HG03442 (cell line): ENCODE data around the gene WSCD1.

Source experiments
- ATAC-seq: cut with Tn5 transposase; IDR thresholded peaks from one replicate; pipeline ENCODE4 v1.9.1; 2021; ENCODE audit warnings: mild to moderate bottlenecking, moderate library complexity; ENCODE audit not compliant: unreplicated experiment

Gene WSCD1

DNA sequence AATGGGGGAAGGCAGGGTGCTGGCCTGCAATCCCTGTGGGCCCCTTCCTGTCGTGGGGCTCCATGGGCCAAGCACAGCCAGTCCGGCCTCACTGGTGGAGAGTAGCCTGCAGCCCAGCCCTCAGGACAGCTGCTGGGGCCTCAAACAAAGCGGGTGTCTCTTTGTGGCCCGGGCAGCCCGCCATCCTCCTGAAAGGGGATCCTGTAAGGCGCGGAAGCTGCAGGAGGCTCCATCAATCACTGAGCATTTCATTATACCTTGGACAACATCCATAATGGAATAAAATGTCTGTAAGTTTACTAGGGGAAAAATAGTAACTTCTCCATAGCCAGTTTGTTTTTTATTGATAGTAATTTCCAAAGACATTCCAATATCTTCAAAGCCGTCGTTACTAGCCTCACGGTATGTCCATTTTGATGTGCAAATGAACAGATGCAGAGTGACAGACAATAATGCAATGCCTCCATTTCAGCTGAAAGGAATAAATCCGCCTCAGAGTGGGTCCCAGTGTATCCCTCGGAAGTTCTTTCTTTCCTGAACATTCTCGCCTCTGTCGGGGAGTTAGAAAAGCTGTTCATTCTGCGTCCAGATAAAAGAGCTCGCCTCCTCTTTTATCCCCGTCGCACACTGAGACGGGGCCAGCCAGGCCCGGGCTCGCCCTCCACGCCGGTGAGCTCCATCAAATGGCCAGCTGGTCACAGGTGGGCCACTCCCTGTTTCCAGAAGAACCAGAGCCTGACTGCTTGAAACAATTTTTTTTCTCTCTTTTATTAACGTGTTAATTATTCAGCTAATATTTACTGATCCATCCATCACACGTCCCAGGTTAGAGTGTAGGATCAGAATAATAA, 14.4 kb downstream of the WSCD1 start:
- no peak for ATAC-seq

DNA sequence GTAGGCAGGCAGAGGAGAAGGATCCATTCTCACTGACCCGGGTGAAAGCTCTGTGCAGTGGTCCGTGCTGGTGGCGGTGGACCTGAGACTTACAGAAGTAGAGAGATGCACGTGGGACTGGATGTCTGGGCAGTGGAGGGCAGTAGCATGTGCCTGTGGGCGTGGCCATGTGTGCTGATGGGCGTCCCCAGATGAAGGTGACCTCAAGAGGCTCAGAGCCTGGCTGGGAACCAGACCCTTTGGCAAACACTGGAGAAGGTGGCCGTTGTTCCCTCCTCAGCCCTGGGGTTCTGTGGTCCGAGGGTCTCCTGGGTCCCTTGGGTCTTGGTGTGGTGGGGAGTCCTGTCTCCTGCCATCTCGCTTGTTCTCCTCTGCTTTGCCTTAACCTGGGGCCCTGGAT, 15.6 kb downstream of the WSCD1 start:
- ATAC-seq: no peak

DNA sequence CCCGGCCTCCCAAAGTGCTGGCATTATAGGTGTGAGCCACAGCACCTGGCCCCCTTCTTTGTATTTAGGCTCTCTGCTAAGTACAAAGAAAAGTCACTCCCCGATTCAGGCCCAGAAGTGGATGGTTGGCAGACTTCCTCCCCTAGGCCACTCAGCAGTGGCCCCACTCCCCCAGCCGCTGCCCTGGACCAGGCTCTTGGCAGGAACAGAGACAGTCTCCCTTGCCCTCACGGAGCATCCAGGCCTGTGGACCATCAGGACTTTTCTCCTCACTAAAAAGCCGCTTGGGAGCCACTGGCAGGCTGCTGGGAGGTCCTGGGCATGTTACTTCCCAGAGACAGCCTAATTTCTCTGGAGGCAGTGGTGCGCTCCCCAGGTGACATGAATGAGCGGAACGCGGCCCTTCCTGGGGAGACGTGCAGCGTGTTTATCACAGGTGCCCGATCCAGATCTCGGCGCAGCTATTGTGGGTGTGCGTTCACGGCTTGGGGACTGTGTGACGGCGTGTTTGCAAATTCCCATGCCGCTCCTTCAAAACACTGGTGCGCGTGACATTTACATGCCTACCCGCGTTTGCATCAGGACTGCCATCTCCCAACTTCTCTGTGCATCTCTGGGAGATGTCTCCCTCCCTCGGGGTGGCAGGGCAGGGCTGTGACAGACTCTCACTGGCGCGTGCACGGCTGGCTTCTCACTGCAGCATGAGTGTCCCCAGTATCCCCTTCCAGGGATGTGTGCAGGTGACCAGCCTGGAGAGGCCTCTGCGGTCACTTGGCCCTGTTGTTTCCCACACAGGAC, 16.6 kb downstream of the WSCD1 start:
- ATAC-seq: no peak

DNA sequence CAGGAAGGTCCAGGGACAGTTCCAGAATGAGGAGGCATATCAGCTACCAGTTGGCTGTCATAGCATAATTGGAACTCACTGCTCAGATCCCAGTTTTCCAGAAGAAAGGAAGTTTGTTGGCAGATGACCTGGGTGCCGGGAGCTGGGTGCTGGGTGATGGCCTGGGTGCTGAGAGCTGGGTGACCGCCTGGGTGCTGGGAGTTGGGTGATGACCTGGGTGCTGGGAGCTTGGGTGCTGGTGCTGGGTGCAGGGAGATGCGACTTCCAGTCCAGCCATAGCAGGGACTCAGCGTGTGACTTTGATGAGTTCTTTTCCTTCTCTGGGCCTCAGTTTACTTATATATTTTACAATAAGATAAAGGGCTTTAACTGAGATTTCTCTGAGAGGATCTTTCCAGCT, 18.0 kb downstream of the WSCD1 start:
- ATAC-seq: no peak

DNA sequence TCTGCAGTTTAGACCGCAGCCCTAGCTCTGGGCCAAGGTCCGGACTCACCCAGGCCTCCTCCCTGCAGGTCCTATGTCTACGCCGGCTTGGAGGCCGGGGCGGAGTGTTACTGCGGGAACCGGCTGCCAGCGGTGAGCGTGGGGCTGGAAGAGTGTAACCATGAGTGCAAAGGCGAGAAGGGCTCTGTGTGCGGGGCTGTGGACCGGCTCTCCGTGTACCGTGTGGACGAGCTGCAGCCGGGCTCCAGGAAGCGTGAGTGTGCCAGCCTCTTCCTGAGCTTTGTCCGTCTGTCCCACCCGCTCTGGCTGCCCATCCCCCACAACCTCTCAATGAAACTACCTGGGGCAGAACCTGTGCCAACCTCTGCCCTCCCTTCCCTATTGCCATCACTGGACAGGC, 20.1 kb downstream of the WSCD1 start:
- ATAC-seq: no peak

DNA sequence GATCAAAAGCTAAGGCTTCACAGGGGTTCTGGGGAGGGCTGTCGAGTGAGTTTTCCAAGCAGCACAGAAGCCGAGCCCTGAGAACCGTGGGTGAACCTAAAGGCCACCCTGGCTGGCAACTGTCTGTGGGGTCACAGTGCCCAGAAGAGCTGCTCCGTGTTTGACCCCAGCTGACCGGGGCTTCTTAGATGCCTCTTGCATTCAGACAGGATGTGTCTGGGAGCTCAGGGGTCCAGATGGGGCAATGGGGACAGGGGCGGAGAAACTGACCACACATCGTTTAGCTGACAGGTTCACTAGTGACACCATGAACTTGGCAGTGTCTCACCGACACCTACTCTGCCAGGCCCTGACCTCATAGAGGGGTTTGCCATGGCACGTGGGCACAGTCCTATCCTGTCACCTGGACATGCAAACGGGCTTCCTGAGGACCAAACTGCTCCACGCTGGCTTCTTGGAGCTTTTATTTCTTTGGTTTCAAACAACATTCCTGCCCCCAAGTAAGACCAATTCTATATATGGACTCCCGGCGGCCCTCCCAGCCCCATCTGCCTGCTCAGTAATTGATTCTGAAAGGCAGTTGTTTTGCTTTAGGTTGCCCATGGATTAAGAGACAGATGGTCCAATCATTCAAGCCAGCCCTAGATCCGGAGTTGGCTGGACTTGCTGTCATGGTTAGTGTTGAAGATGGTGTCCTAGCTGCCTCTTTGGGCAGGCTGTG, 22.2 kb downstream of the WSCD1 start:
- ATAC-seq: no peak

DNA sequence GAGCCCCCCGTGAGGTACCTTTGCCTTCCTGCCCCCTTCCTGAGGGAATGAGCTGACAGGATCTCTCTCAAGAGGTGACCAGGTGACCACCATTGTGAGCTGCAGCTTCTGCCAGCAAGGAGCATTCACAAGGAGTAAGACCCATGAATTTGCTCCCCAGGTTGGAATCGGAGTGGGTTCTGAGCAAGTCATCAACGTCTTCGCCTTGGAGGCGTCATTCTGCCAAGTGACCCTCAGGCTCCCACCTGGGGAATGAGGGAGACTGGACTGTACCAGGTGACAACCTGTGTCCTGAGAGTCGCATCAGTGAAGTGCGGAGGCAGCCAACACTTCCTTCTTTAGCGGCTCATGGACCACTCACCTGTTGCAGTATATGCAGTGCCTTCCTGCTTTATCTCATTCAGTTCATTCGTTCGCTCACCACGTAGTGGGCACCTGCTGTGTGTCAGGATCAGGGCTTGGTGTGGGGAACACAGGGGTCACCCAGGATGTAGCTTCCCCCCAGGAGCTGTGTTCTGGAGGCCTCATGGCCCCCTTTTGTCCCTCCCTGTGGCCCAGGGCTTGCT, 22.8 kb downstream of the WSCD1 start:
- no peak for ATAC-seq

DNA sequence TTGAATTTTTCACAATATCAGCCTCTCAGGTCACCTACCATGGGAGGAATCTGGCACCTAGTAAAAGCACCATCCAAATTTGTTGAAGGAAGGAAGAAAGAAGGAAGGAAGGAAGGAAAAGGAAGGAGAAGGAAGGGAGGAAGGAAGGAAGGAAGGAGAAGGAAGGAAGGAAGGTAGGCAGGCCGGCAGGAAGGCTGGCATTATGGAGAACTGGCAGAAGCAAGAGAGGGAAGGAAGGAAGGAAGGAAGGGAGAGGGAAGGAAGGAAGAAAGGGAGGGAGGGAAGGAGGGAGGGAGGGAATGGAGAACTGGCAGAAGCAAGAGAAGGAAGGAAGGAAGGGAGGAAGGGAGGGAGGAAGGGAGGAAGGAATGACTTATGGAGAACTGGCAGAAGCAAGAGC, 24.3 kb downstream of the WSCD1 start:
- ATAC-seq: no peak

DNA sequence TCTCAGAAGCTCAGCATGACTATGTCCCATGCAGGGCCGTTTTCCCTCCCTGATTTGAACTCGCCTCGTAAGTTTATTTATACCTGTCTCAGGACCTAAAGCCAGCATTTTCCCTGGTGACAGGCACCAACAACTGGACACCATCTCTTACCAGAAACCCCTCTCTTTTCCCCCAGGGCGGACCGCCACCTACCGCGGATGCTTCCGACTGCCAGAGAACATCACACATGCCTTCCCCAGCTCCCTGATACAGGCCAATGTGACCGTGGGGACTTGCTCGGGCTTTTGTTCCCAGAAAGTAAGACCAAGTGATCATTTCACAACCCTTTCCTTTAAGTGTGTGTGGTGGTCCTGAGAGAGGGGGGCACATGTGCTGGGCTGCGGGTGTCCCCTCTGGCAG, 24.7 kb downstream of the WSCD1 start:
- no peak for ATAC-seq

DNA sequence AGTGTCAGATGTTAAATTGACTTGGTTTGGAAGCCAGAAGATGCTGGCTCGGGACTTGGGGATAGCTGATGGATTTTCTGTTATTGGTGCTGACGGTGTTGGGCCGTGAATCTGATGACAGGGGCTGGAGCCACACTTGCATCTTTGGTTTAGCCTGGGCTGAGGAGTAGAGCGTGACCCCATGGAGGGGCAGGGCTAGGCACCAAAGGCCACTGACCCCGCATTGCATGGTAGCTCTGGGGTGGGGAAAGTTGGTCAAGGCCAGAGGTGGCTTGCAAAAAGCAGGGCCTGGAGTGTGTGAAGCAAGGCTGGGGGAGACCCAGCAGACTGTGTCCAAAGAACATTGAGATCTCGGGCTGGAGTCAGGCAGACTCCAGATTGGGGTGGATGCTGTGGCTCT, 25.3 kb downstream of the WSCD1 start:
- ATAC-seq: no peak

DNA sequence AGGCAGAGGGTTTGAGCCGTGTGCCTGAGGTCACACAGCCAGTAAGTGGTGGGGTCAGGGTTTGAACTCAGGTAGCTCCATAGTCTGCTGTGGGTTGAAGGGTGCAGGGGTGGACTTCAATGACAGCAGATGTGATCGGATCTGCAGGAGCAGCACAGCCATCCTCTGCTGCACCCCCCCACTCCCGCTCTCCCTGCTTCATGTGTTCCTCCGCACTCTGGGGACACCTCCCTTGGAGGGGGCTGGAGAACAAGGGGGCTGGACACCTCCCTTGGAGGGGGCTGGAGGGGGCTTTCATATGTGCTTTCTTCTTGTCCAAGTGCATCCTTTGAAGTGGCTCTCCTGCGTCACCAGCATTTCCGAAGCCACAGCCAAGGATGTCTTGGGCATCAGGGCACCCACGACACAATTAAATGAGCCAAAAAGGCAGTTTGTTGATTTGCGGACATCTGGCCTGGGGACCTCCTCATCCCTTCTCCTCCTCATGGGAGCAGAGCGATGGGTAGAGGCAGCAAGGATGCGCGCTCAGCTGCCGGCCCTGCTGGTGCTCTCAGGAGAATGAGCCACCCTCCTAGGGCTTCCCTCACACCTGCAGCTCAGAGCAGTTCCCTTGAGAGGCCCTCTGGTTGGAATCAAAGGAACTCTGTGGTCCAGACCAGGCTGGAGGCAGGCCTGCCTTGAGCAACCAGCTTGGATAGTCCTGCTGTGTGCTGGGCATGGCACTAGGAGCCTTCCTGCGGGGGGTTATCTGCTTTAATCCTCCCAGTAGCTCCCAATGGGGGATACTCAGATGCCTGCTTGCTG, 26.2 kb downstream of the WSCD1 start:
- ATAC-seq: no peak

DNA sequence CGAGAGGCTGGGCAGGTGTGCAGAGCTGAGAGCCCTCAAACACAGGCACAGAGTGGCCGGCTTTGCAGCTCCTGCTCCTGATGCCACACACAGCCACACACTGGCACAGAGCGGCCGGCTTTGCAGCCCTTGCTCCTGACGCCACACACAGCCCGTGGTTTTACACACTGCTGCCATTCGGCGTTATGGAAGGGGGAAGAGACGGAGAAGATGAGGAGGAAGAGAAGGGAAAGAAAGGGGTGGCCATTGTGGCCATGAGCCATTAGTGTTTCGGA, 26.8 kb downstream of the WSCD1 start:
- ATAC-seq: no peak

DNA sequence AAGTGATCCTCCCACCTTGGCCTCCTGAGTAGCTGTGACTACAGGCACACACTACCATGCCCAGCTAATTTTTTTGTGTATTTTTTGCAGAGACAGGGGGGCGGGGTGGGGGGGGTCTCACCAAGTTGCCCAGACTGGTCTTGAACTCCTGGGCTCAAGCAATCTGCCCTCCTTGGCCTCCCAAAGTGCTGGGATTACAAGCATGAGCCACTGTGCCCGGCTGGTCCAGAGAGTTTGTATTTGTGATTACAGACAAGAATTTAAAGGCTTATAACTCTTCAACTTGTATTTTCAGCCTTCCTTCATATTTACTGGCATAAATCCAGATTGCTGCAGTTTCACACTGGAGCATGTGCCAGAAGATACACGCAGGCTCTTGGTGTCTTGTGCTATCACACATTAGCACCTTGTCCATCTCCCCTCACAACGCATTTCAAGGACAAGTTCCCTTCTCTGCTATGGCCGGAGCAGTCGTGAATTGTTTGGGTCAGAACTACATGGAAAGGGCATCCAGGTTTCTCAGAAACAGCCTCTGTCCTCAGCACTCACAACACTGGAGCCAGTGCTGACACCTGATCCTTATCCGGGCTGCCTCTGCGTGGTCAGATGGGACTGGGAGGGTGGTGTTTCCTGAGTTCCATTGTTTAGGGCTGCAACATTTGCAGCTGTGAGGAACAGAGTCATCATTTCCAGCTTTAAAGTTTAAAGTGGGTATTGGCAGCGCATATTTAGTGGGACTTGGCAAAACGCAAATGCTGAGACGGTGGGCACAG, 28.1 kb downstream of the WSCD1 start:
- ATAC-seq: no peak

DNA sequence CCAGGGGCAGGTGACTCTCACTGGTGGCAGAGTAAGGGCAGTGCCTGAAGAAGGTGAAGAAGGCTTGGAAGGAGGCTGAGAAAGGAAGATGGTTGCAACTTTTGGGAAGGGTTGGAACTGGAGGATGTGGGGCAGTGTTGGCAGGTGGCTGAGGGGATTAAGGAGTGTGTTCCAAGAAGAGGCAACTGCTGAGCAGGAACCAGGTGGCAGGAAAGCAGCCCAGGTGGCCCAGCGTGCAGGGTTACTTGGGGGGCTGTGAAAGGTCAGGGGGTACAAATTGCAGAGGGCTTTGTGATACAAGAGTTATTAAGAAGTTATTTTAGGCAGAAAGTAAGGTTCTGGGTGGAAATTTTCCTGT, 28.6 kb downstream of the WSCD1 start:
- no peak for ATAC-seq

DNA sequence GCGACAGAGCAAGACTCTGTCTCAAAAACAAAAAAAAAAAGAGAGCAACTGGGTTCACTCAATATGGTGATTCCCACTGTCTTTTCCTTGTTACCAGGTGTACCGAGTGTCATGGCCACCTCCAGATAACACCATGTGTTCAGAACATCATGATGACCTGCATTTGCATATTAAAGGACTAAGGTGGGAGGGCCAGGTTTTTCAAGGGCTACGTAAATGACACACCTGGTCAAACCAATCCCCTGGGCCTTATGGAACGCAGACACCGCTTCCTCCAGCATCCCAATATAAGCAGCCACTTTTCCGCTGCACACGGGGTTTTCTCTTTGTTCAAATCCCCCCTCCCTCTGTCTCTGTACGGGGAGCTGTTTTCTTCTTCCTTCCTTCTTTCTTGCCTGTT, 29.3 kb downstream of the WSCD1 start:
- no peak for ATAC-seq

DNA sequence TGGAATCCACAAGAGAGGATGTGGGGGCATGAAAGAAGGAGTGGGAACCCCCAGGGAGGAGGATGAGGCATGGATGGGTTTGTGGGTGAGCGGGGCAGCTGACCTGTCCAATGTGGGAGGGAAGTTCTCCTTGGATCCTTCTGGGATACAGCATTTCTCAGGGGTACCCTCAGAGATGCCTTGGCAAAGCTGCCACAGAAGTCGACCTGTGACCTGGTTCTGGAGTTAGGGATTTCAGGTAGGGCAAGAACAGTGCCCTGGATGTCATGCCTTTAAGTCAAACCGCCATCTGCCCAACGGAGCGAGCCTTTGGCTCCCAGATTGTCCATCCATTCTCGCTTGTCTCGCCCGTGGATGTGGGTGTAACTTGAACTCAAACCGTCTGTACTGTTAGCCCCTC, 30.0 kb downstream of the WSCD1 start:
- no peak for ATAC-seq

DNA sequence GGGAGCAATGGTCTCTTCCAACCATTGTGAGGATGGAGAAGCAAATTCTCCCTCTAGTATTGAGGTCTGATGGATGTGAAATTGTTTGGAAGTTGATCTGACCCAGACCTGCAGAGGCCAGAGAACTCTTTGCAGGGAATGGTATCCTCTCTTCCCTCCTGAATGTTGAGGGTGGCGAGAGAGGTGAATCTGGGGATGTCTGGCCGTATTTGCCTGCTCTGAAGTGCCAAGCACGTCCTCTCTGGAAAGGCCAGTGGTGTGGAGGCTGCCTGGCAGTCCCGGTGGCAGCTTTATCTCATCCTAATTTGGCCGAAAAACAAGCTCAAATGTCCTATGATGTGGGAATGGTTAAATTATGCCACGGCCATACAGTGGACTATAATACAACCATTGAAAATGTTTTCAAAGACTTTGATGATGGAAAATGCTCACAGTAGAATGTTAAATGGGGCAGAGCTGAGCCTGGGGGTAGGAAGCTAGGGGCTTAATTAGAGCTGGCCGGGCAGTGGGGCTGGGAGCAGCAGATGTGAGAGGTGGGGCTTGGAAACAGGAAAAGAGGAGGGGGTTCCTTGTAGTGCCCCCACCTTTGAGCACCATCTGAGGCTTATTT, 30.8 kb downstream of the WSCD1 start:
- ATAC-seq: no peak

DNA sequence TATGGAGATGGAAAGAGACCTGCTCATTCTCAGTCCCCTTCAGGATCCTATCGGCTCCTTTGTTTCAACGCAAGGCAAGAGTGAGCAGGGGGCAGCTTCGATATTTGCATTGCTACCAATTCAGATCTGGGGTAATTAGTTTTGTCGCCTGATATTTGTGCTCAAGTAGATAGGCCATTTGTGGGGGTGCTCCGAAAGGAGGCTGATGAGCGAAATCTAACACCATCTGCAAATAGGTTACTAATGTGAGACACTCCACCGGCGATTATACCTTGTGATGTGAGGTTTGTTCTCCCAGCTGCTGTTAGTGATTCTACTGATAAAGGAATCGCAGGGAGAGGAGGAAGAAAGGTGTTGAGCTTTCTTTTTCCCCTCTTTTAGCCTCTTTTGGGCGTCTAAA, 31.5 kb downstream of the WSCD1 start:
- no peak for ATAC-seq

DNA sequence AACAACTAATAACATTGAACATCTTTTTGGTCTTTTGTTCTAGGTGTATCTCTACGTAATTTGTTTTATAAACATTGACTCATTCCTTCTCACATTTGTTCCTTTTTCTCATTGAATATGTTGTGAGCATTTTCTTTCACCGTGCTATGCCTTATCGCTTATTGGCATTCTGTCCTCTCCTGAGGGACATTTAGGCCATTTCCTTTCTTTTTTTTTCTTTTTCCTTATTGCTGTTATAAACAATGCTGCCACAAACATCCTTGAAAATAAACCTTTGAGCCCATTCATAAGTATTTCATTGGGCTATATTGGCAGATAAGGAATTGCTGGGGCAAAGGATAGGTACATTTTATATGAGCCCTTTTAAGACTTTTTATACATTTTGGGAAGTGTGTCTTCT, 32.4 kb downstream of the WSCD1 start:
- ATAC-seq: no peak
